Ramos (cell line): Measurements from ENCODE around the gene DPYSL3.
"Not testable (repeated sequence)": the region's sequence is repeated elsewhere in the genome, so short reads cannot be mapped to it uniquely, and the experiment has no call there.

Experiments used
- in situ Hi-C: fragments of 300-500 bp; cut with MboI; formaldehyde crosslinking; loops from one replicate; pipeline ENCODE4 v1.14.3; 2022; ENCODE audit warnings: low sequenced_read_pairs; ENCODE audit not compliant: unreplicated experiment

DPYSL3 gene

GRCh38 chr5:147384346-147385193 lies 125.3 kb downstream of the DPYSL3 start:
- in situ Hi-C loops: no loop called here

GRCh38 chr5:147382776-147383175 lies 127.1 kb downstream of the DPYSL3 start:
- in situ Hi-C loops: no loop called here

GRCh38 chr5:147381555-147381954 lies 128.3 kb downstream of the DPYSL3 start:
- in situ Hi-C loops: no loop called here

- in situ Hi-C loops: no loop called here
Measured at GRCh38 chr5:147377682-147378081, 132.2 kb downstream of the DPYSL3 start.

- in situ Hi-C loops: no loop called here
Measured at GRCh38 chr5:147375151-147375550, 134.7 kb downstream of the DPYSL3 start.

- in situ Hi-C loops: no loop called here
Measured at GRCh38 chr5:147373328-147373727, 136.5 kb downstream of the DPYSL3 start.

GRCh38 chr5:147372191-147372590 lies 137.7 kb downstream of the DPYSL3 start:
- in situ Hi-C loops: no loop called here

- in situ Hi-C loops: no loop called here
Measured at GRCh38 chr5:147371290-147371689, 138.6 kb downstream of the DPYSL3 start.

- in situ Hi-C loops: no loop called here
Measured at GRCh38 chr5:147369742-147370374, 140.0 kb downstream of the DPYSL3 start.

- in situ Hi-C loops: not testable (repeated sequence)
Measured at GRCh38 chr5:147367381-147367780, 142.5 kb downstream of the DPYSL3 start.

GRCh38 chr5:147361441-147362175 lies 148.3 kb downstream of the DPYSL3 start:
- in situ Hi-C loops: no loop called here

GRCh38 chr5:147360816-147361215 lies 149.1 kb downstream of the DPYSL3 start:
- in situ Hi-C loops: no loop called here

- in situ Hi-C loops: no loop called here
Measured at GRCh38 chr5:147359581-147359980, 150.3 kb downstream of the DPYSL3 start.

GRCh38 chr5:147359101-147359500 lies 150.8 kb downstream of the DPYSL3 start:
- in situ Hi-C loops: no loop called here

GRCh38 chr5:147349241-147349640 lies 160.6 kb downstream of the DPYSL3 start:
- in situ Hi-C loops: no loop called here

GRCh38 chr5:147348451-147348850 lies 161.4 kb downstream of the DPYSL3 start:
- in situ Hi-C loops: no loop called here

GRCh38 chr5:147348046-147348445 lies 161.8 kb downstream of the DPYSL3 start:
- in situ Hi-C loops: no loop called here

- in situ Hi-C loops: no loop called here
Measured at GRCh38 chr5:147346006-147346561, 163.8 kb downstream of the DPYSL3 start.

GRCh38 chr5:147344861-147345260 lies 165.0 kb downstream of the DPYSL3 start:
- in situ Hi-C loops: no loop called here

- in situ Hi-C loops: no loop called here
Measured at GRCh38 chr5:147341345-147341744, 168.5 kb downstream of the DPYSL3 start.

- in situ Hi-C loops: no loop called here
Measured at GRCh38 chr5:147340941-147341340, 168.9 kb downstream of the DPYSL3 start.
